ENCODE measurements around the gene ANKRD65.
"Not testable (repeated sequence)": the region's sequence is repeated elsewhere in the genome, so short reads cannot be mapped to it uniquely, and the experiment has no call there.

The ANKRD65 gene

GRCh38 chr1:1412311-1412902 is 8.7 kb downstream of the ANKRD65 start:
- not testable (repeated sequence) for DNase-seq

GRCh38 chr1:1411626-1412025 is 9.4 kb downstream of the ANKRD65 start:
- DNase-seq = no peak

DNA sequence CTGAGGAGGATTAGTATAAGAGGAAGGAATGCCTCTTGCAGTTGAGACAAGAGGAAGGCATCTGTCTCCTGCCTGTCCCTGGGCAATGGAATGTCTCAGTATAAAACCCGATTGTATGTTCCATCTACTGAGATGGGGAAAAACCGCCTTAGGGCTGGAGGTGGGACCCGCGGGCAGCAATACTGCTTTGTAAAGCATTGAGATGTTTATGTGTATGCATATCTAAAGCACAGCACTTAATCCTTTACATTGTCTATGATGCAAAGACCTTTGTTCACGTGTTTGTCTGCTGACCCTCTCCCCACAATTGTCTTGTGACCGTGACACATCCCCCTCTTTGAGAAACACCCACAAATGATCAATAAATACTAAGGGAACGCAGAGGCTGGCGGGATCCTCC is 10.8 kb downstream of the ANKRD65 start:
- DNase-seq = not testable (repeated sequence)

DNA sequence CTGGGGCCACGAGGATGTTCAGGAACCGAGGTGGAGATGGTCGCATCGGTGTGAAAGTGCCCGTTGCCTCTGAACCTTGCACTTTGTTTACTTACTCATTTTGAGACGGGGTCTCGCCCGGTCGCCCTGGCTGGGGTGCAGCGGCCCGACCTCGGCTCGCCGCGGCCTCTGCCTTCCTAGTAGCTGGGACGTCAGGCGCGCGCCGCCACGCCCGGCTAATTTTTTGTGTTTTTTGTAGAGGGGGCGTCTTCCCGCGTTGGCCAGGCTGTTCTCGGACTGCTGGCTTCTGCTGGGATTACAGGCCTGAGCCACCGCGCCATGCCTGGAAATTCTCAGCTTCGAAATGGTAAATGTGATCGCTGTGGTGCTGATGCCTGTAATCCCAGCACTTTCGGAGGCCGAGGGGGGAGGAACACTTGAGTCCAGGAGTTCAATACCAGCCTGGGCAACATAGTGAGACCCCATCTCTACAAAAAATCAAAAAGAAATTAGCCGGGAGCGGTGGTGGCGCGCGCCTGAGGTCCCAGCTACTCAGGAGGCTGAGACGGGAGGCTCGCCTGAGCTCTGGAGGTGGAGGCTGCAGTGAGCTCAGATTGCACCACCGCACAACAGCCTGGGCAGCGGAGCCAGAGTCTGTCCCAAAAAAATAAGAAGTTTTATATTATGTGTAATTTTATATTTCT is 13.3 kb downstream of the ANKRD65 start:
- DNase-seq = no peak

DNA sequence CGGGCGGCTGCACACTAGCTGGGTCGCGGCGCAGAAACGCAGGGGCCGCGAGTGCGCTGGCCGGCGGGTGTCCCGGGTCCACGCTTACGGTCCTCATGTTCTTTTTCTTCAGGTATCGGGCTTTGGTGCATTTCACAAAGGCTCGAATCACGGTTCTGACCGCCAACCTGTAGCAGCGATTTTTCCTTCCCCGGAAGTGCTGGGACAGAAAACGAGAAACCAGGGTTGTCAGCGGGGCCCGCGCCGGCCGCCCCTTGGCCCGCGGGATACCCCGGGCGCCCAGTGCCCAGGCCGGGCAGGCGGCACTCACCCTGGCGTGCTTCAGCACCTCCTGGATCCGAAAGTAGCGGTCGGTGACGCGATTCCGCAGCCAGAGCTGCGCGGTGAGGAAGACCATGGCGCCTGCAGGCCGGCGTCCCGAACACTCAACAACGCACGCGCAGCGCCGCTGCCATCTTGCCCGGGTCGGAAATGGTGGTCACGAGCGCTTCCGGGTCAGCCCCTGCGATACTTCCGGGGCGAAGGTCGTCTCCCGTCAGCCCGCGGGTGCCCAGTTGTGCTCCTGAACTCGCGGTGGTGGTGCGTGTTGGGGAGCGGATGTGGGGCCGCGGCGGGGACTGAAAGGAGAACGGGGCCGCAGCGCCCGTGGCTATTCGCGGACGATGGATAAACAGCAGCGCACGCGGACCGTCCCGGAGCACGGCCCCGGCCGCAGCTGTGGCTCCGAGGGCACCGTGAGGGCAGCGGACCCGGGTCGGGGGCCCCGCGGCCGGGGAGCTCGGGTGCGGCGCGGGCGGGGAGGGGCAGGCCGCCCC is 14.0 kb downstream of the ANKRD65 start, which contains the start of gene MRPL20:
Gene MRPL20, minus strand, starts transcription at position 473 of the 815 bp plus-strand sequence. Its CDS starts 76 bp downstream, at position 397.
- DNase-seq = peak; percentile 97

DNA sequence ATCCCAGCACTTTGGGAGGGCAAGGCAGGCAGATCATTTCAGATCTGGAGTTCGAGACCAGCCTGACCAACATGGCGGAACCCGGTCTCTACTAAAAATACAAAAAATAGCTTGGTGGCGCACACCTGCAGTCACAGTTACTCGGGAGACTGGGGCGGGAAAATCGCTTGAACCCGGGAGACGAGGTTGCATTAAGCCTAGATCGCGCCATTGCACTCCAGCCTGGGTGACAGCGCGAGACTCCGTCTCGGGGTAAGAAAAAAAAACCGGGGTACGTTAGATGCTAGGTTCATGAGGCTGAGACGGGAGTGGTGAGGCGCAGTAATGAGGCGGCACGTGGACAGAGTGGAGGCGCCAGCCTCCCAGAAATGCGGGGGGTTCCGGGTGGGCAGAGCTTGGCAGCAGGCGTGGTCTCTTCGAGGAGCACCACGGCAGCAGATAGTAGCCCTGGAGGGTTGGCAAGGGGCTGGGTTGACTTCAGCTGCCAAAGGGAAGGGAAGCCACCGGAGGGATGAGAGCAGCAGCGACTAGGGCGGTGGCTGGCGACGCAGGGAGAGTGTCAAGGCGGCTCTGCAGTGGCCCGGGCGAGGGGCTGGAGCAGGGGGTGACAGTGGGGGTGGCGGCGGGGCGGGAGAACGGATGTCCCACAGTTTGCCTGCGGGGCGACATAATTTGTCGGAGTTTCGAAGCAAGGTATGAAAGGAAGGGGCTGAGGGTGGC is 14.8 kb downstream of the ANKRD65 start:
- DNase-seq = no peak

- DNase-seq = no peak
Measured at GRCh38 chr1:1403653-1404052, 17.4 kb downstream of the ANKRD65 start.

- not testable (repeated sequence) for DNase-seq
Measured at GRCh38 chr1:1402901-1403392, 18.1 kb downstream of the ANKRD65 start.

DNA sequence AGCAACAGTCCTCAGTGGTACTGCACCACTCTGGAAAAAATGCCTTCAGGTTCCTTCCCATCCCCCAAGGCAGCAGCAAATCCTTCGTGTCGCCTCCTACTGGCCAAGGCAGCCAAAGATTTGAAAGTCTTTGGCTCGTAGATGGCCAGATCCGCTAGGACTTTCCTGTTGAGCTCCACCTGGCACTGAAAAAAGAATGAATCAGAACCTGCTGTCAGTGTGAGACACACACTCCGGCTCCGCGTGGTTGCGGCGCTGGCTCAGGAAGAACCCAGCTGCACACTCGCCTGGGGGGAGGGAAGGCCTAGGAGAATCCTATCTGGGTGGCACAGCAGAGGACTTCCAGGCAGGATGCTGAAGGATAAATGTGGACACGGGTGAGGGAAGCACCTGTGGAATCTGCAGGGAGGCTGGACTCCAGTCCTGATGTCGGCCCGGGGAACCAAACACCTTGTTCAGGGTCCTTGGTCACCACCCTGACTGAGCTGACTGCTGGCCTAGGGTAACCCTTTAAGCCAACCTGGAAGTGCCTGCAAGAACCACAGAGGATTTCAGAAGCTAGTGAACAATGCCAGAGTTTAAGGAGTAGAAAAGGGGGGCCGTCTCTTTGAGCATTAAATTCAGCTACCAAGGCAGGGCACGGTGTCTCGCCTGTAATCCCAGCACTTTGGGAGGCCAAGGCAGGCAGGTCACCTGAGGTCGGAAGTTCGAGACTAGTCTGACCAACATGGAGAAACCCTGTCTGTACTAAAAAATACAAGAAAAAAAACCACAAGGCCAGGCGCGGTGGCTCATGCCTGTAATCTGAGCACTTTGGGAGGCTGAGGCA is 18.8 kb downstream of the ANKRD65 start:
- peak; percentile 60 for DNase-seq

GRCh38 chr1:1401457-1402010 is 19.5 kb downstream of the ANKRD65 start:
- DNase-seq = no peak

DNA sequence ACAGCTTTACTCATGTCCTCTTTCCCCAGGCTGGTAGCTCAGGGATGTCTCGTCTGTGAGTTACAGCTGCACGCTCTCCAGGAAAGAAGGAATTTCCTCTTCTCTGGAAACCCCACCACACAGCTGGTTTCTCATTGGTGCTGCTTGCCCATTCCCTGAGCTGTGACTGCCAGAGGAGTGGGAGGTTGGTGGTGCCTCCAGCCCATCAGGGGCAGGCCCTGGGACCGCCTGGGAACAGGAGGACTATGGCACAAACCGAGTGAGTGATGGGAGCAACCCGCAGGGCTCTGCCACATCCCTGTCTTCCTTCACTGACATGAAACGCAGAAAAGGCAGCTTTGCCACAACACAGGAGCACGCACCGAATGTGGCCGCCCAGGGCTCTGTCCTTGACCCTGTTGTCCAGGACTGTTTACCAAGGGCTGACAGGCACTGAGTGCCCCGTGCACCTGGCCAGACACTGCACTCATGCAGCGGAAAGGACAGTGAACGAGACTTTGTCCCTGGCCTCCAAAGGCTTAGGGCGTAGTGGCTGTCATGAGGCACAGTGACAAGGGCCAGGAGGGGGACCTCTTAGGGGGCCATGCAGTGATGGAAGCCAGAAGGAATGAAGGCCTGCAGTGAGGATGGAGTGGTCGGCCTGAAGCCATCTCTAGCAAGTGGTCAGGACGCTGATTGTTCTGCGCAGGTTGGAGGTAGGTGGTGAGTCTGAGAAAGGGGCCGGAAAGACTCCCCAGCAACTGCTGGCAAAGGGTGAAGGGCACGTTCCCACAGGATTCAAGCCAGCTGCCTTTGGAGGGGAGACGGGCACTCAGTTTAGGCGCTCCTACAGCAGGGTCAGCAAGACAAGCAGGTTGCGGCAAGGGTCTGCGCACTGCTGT is 20.3 kb downstream of the ANKRD65 start:
- no peak for DNase-seq

- peak; percentile 41 for DNase-seq
Measured at GRCh38 chr1:1399872-1400575, 21.1 kb downstream of the ANKRD65 start.

GRCh38 chr1:1399187-1399871 is 21.7 kb downstream of the ANKRD65 start, which contains the start of gene CCNL2:
CCNL2 (minus strand) TSS chr1:1399335; CDS start chr1:1399306, 29 bp downstream.
- peak; percentile 100 for DNase-seq

GRCh38 chr1:1398677-1399186 is 22.3 kb downstream of the ANKRD65 start:
- no peak for DNase-seq

GRCh38 chr1:1397839-1398523 is 23.1 kb downstream of the ANKRD65 start:
- no peak for DNase-seq

- no peak for DNase-seq
Measured at GRCh38 chr1:1395166-1395565, 25.9 kb downstream of the ANKRD65 start.

DNA sequence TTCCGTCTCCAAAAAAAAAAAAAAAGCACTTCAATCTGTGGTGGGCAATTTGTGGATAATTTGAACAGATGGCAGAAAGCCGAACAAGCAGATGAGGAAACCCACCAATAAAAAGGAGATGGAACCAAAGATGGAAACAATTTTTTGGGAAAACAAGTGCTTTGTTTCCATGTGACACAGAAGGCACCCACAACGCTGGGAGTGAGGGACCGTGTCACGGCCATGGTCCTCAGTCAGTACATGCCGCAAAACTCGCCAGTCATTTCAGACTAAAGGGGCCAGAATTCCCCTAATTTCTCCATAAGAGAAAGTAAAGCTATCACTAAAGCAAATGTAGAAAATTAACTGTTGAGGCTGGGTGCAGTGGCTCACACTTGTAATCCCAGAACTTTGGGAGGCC is 27.0 kb downstream of the ANKRD65 start:
- DNase-seq = no peak

DNA sequence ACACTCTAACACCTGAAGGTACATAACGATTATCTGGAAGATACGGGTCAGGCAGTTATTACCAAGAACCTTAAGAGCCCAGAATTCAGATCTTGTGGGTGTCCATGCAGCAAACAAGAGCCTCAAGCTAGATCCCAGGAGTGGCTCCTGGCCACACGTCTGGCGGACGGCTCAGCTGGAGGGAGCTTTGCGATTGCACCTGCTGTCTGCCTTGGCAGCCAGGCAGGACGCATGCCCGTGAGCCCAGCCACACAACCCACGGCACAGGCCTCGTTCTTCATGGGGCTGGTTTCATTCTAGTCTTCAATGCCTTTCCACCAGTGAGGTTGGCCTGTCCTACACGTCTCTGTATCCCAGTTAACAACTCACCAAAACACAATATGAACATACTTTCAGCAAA is 27.6 kb downstream of the ANKRD65 start:
- DNase-seq = no peak

Measured in activated CD4-positive, alpha-beta T cell treated with anti-CD3 and anti-CD28 coated beads, Interleukin-2, Interleukin-6, amounts not matched to agents 100 ng/mL and 50 ng/mL, durations not matched to agents 16 hours and 8 hours (primary cell).